LNCaP clone FGC (cell line): ENCODE data around the gene FAM78B.

ENCODE experiments used
- DNase-seq: peaks from one replicate; pipeline ENCODE4 v3.0.0-alpha.2; 2011; ENCODE audit warnings: low read depth
- H3K4me3 ChIP-seq: 2 replicates; pipeline ENCODE4 v1.5.1; 2011; ENCODE audit warnings: mild to moderate bottlenecking, low read depth, low read length, control low read depth
- CTCF ChIP-seq: IDR thresholded peaks from 2 replicates; pipeline ENCODE4 v1.5.1; 2012; ENCODE audit warnings: mild to moderate bottlenecking; ENCODE audit not compliant: control insufficient read depth, insufficient read depth; ENCODE audit errors: extremely low read depth

The FAM78B gene

GRCh38 chr1:166039436-166040201 lies 127.2 kb downstream of the FAM78B start:
- no peak for DNase-seq
- no peak overlapping the region for H3K4me3 ChIP-seq
- TF ChIP-seq CTCF: no peak

- no peak overlapping the region for H3K4me3 ChIP-seq
- no peak for DNase-seq
- TF ChIP-seq CTCF: no peak
Measured at GRCh38 chr1:166036092-166036491, 130.7 kb downstream of the FAM78B start.

- no peak for TF ChIP-seq CTCF
- no peak overlapping the region for H3K4me3 ChIP-seq
- DNase-seq: peak; percentile 31
Measured at GRCh38 chr1:166032572-166033371, 134.0 kb downstream of the FAM78B start.

GRCh38 chr1:166031932-166032571 lies 134.7 kb downstream of the FAM78B start:
- peak; percentile 35 for DNase-seq
- TF ChIP-seq CTCF: no peak
- H3K4me3 ChIP-seq: no peak overlapping the region

- no peak overlapping the region for H3K4me3 ChIP-seq
- no peak for TF ChIP-seq CTCF
- DNase-seq: no peak
Measured at GRCh38 chr1:166029196-166029945, 137.4 kb downstream of the FAM78B start.

GRCh38 chr1:166026555-166026954 lies 140.2 kb downstream of the FAM78B start:
- DNase-seq: no peak
- H3K4me3 ChIP-seq: no peak overlapping the region
- no peak for TF ChIP-seq CTCF
